Measurements from ENCODE around the gene ZEB1. TPM values are rescaled to one million over a fixed set of nuclear protein-coding genes. Genes with fewer than 3 reads are reported as not detected.

Gene ZEB1
- total RNA-seq (43.0 TPM), polyA plus RNA-seq (ENCODE audit: insufficient read depth, low read depth, low replicate concordance) (5.5 TPM)
- long read RNA-seq, donor 1, partial matches to known transcripts, result 13 of 14 reads
- long read RNA-seq, donor 1, other reads (novel, unspliced or antisense), result 0 of 14 reads
- long read RNA-seq, donor 2, full-length matches to known transcripts, result 3 of 10 reads
- long read RNA-seq, donor 2, partial matches to known transcripts, result 7 of 10 reads
- long read RNA-seq, donor 2, other reads (novel, unspliced or antisense), result 0 of 10 reads
- long read RNA-seq, donor 3, result 0 reads
- long read RNA-seq, donor 4, full-length matches to known transcripts, result 4 of 16 reads
- long read RNA-seq, donor 4, partial matches to known transcripts, result 12 of 16 reads
- long read RNA-seq, donor 4, other reads (novel, unspliced or antisense), result 0 of 16 reads
- long read RNA-seq, donor 5, result 0 reads
- long read RNA-seq, donor 6, transcript ZEB1-203 (7 exons, 887 nt), result major isoform, 5 of 15 reads
- long read RNA-seq, donor 6, partial matches to known transcripts, result 10 of 15 reads
- long read RNA-seq, donor 6, other reads (novel, unspliced or antisense), result 0 of 15 reads
- long read RNA-seq, donor 7, full-length matches to known transcripts, result 2 of 17 reads
- long read RNA-seq, donor 7, partial matches to known transcripts, result 3 of 17 reads
- long read RNA-seq, donor 7, other reads (novel, unspliced or antisense), result 12 of 17 reads
- long read RNA-seq, donor 8, partial matches to known transcripts, result 19 of 20 reads
- long read RNA-seq, donor 8, other reads (novel, unspliced or antisense), result 0 of 20 reads
- long read RNA-seq, donor 9, result 0 reads
- long read RNA-seq, donor 10, partial matches to known transcripts, result 5 of 6 reads
- long read RNA-seq, donor 10, other reads (novel, unspliced or antisense), result 0 of 6 reads

DNA sequence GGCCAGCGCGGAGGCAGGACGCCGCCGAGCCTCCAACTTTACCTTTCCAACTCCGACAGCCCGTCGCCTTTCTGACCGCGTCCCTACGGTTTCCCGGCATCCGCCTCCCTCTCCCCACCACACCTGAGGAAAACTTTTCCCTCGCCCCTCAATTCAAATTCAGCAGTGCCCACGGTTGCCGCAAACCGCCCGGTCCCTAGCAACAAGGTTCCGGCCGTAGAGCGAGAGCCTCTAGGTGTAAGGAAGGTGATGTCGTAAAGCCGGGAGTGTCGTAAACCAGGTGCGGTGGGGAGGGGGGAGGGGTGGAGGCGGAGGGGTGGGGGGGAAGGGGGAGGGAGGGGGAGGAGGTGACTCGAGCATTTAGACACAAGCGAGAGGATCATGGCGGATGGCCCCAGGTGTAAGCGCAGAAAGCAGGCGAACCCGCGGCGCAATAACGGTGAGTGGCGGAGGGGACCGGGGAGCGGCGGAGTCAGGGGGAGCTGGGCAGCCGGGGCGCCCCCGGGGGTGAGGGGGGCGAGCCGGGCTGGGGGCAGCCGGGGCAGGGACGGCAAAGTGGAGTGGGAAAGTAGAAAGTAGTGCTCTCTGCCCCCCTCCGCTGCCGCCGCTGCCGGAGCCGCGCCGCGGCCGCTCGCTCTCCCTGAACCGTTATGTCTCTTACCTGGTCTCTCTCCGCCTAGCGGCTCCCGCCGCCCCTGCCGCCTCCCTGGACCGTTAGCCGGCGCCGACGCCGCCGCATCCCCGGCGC is at the start of gene ZEB1:
Gene ZEB1, plus strand, starts transcription at position 363 of the 748 bp plus-strand sequence. Its CDS starts 19 bp downstream, at position 382.
- Histone ChIP-seq H3K9ac (ENCODE audit: low read length in 3 of 3) (peak within 1 kb of the TSS; percentile 70 to 87 (median 83)), H3K36me3 (ENCODE audit: control insufficient read depth in 2 of 3, insufficient read depth in 3 of 3, low read length in 3 of 3) (no peaks in the 10 kb centered on the region), H3K4me1 (ENCODE audit: control insufficient read depth in 2 of 3, insufficient read depth in 2 of 3, low read depth in 1 of 3, low read length in 3 of 3) (no peaks in the 10 kb centered on the region), H3K27ac (ENCODE audit: low read depth in 2 of 2, low read length in 2 of 2) (peak within 1 kb of the TSS; percentile 90 to 92), H3K4me3 (ENCODE audit: low read length in 3 of 3) (peak within 1 kb of the TSS; percentile 80 to 89 (median 82)), H3K27me3 (ENCODE audit: control insufficient read depth, insufficient read depth, low read length) (no peaks in the 10 kb centered on the region), H3K9me3 (ENCODE audit: control insufficient read depth in 2 of 3, insufficient read depth in 1 of 3, low read length in 3 of 3) (no peaks in the 10 kb centered on the region)
- intact Hi-C loops (cut with DNase I), result no loop called here
- no peak for FAIRE-seq
- DNase-seq, result peak; percentile 93 to 97 (median 95)
- TF ChIP-seq, protein P1, sequence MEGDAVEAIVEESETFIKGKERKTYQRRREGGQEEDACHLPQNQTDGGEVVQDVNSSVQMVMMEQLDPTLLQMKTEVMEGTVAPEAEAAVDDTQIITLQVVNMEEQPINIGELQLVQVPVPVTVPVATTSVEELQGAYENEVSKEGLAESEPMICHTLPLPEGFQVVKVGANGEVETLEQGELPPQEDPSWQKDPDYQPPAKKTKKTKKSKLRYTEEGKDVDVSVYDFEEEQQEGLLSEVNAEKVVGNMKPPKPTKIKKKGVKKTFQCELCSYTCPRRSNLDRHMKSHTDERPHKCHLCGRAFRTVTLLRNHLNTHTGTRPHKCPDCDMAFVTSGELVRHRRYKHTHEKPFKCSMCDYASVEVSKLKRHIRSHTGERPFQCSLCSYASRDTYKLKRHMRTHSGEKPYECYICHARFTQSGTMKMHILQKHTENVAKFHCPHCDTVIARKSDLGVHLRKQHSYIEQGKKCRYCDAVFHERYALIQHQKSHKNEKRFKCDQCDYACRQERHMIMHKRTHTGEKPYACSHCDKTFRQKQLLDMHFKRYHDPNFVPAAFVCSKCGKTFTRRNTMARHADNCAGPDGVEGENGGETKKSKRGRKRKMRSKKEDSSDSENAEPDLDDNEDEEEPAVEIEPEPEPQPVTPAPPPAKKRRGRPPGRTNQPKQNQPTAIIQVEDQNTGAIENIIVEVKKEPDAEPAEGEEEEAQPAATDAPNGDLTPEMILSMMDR (IDR thresholded peaks at IDR 0.05; ENCODE audit: borderline replicate concordance, extremely low read depth, insufficient read depth), result peak; percentile 22

DNA sequence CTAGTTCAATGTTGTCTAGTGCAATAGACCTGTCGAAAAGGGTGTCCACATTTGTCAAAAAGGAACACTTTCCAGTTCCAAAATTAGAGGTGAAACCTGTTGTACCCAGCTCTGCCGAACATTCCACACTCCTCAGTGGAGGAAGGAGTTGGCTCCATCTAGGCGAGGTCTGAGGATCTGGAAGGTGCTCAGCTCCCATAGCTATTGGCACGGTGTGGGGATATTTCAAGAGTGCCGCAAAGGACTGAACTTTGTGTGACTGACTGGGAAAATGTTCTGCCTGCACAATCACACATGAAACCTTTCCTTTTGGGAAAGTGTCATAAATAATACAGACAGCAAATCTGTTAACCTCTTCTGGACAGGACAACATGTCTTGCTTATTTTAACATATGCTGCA is 48.1 kb upstream of the ZEB1 start:
- intact Hi-C loops (cut with DNase I), result no loop called here
- Histone ChIP-seq H3K9ac (ENCODE audit: low read length in 3 of 3) (no peak overlapping the region), H3K36me3 (ENCODE audit: control insufficient read depth in 2 of 3, insufficient read depth in 3 of 3, low read length in 3 of 3) (no peaks in the 10 kb centered on the region), H3K27ac (ENCODE audit: low read depth in 2 of 2, low read length in 2 of 2) (no peak overlapping the region), H3K27me3 (ENCODE audit: control insufficient read depth, insufficient read depth, low read length) (no peaks in the 10 kb centered on the region), H3K9me3 (ENCODE audit: control insufficient read depth in 2 of 3, insufficient read depth in 1 of 3, low read length in 3 of 3) (no peaks in the 10 kb centered on the region), H3K4me3 (ENCODE audit: low read length in 3 of 3) (no peak overlapping the region), H3K4me1 (ENCODE audit: control insufficient read depth in 2 of 3, insufficient read depth in 2 of 3, low read depth in 1 of 3, low read length in 3 of 3) (peaks cover 0 to 2% (median 0%) of the 10 kb centered on the region in 3 donors)
- DNase-seq, result no peak
- TF ChIP-seq, protein P1 (IDR thresholded peaks at IDR 0.05; ENCODE audit: borderline replicate concordance, extremely low read depth, insufficient read depth), result no peak
- no peak for FAIRE-seq

DNA sequence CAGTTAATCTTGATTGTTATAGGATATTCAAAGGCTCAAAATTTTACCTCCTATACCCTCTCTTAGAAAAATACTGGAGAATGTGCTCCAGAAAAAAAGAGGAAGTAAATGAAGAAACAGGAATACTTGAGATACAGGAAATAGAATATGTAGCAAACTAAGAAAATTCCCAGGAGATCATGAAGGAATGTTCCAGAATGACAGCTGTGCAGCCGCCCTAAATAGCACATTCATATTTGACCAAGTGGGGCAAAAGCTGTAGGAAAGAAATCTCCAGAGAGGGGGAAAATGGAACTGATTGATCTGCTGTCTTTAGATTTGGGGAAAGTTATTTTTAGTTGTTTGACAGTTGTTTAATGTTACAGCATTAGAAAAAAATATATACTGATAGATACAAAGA is 46.2 kb upstream of the ZEB1 start:
- FAIRE-seq, result no peak
- intact Hi-C loops (cut with DNase I), result no loop called here
- H3K9me3 ChIP-seq (ENCODE audit: control insufficient read depth in 2 of 3, insufficient read depth in 1 of 3, low read length in 3 of 3), result no peaks in the 10 kb centered on the region
- H3K4me1 ChIP-seq (ENCODE audit: control insufficient read depth in 2 of 3, insufficient read depth in 2 of 3, low read depth in 1 of 3, low read length in 3 of 3), result peaks cover 0 to 2% (median 0%) of the 10 kb centered on the region in 3 donors
- H3K36me3 ChIP-seq (ENCODE audit: control insufficient read depth in 2 of 3, insufficient read depth in 3 of 3, low read length in 3 of 3), result no peaks in the 10 kb centered on the region
- TF ChIP-seq, protein P1 (IDR thresholded peaks at IDR 0.05; ENCODE audit: borderline replicate concordance, extremely low read depth, insufficient read depth), result no peak
- no peaks in the 10 kb centered on the region for H3K27me3 ChIP-seq (ENCODE audit: control insufficient read depth, insufficient read depth, low read length)
- H3K4me3 ChIP-seq (ENCODE audit: low read length in 3 of 3), result no peak overlapping the region
- H3K27ac ChIP-seq (ENCODE audit: low read depth in 2 of 2, low read length in 2 of 2), result no peak overlapping the region
- H3K9ac ChIP-seq (ENCODE audit: low read length in 3 of 3), result no peak overlapping the region
- no peak for DNase-seq
